B cell (primary cell): ENCODE measurements around the gene ARMH3. TPM values are rescaled to one million over a fixed set of nuclear protein-coding genes. Genes with fewer than 3 reads are reported as not detected.

Experiments used
- ATAC-seq: fragments of 200-7000 bp; cut with Tn5 transposase; one replicate; pipeline ENCODE4 v1.10.0; 2021; ENCODE audit warnings: low read depth, mild to moderate bottlenecking, moderate number of reproducible peaks, moderate library complexity
- CTCF ChIA-PET: fragments of 350-600 bp; sonication (Branson Sonifier 250); formaldehyde crosslinking; loops from one replicate; lab custom pipeline; 2021; ENCODE audit warnings: antibody characterized with exemption, inconsistent platforms; lab: Charles Lee
- POLR2A ChIA-PET: fragments of 350-600 bp; sonication (Branson Sonifier 250); formaldehyde crosslinking; loops from one replicate; lab custom pipeline; 2021; ENCODE audit warnings: antibody characterized with exemption; lab: Charles Lee
- DNase-seq: peaks from one replicate; pipeline ENCODE4 v3.0.0; 2013
- H2AFZ ChIP-seq: 2 replicates; pipeline ENCODE4 v1.6.1; 2012; ENCODE audit warnings: mild to moderate bottlenecking, low read depth, low read length; ENCODE audit not compliant: insufficient read depth, poor library complexity, severe bottlenecking
- H3K27ac ChIP-seq, 2 donors: 1 replicate in 1 of 2; 2 replicates in 1 of 2; pipeline ENCODE4 v1.5.1; 2012 to 2013; ENCODE audit warnings: low read length in 2 of 2, mild to moderate bottlenecking in 2 of 2, moderate library complexity in 1 of 2
- H3K27me3 ChIP-seq, 4 experiments: fragments of 200-600 bp in 1 of 4; sonication (generic) in 1 of 4; replicated peaks in 1 of 4; 1 replicate in 2 of 4; 2 replicates in 2 of 4; pipeline versions ENCODE4 v1.6.1 to v1.7.0; 2013 to 2016; ENCODE audit warnings: low read length in 3 of 4, mild to moderate bottlenecking in 2 of 4, mixed read lengths in 1 of 4, moderate library complexity in 1 of 4; ENCODE audit not compliant: insufficient read depth in 4 of 4, control insufficient read depth in 3 of 4; ENCODE audit errors: control extremely low read depth in 1 of 4
- H3K36me3 ChIP-seq, 2 experiments: replicated peaks in 1 of 2; 1 replicate in 1 of 2; 2 replicates in 1 of 2; pipeline versions ENCODE4 v1.6.1 to v1.7.1; 2013; ENCODE audit warnings: low read length in 1 of 2; ENCODE audit not compliant: insufficient read depth in 2 of 2, control insufficient read depth in 1 of 2; ENCODE audit errors: control extremely low read depth in 1 of 2, extremely low read depth in 1 of 2
- H3K4me1 ChIP-seq, 2 donors: fragments of 200-600 bp in 1 of 2; sonication (generic) in 1 of 2; 1 replicate in 1 of 2; 2 replicates in 1 of 2; pipeline versions ENCODE4 v1.5.1 to v1.6.1; 2013 to 2017; ENCODE audit warnings: low read length in 2 of 2; ENCODE audit not compliant: control insufficient read depth in 2 of 2, insufficient read depth in 2 of 2
- H3K4me2 ChIP-seq: replicated peaks from 2 replicates; pipeline ENCODE3; 2012; ENCODE audit warnings: mild to moderate bottlenecking, low read depth, low read length; ENCODE audit not compliant: poor library complexity, severe bottlenecking
- H3K4me3 ChIP-seq, 5 experiments: fragments of 200-600 bp in 1 of 5; sonication (generic) in 1 of 5; 1 replicate in 3 of 5; 2 replicates in 2 of 5; pipeline versions ENCODE4 v1.5.1 to v1.7.0; 2011 to 2016; ENCODE audit warnings: low read length in 4 of 5, mild to moderate bottlenecking in 4 of 5, low read depth in 2 of 5, control low read depth in 1 of 5, moderate library complexity in 1 of 5; ENCODE audit not compliant: insufficient read depth in 1 of 5; ENCODE audit errors: control extremely low read depth in 1 of 5, extremely low read depth in 1 of 5
- H3K79me2 ChIP-seq: fragments of 200-600 bp; sonication (generic); one replicate; pipeline ENCODE4 v1.6.0; 2016; ENCODE audit warnings: low read length; ENCODE audit not compliant: control insufficient read depth, insufficient read depth
- H3K9ac ChIP-seq: fragments of 200-600 bp; sonication (generic); 2 replicates; pipeline ENCODE4 v1.6.1; 2017; ENCODE audit warnings: mild to moderate bottlenecking, low read length, moderate library complexity
- H3K9me3 ChIP-seq, 3 donors: one replicate each; pipeline versions ENCODE4 v1.6.1 to v1.7.1; 2013; ENCODE audit warnings: low read length in 2 of 3; ENCODE audit not compliant: control insufficient read depth in 2 of 3, insufficient read depth in 1 of 3; ENCODE audit errors: control extremely low read depth in 1 of 3
- H4K20me1 ChIP-seq: 2 replicates; pipeline ENCODE4 v1.6.0; 2012; ENCODE audit warnings: mild to moderate bottlenecking, low read length; ENCODE audit not compliant: insufficient read depth, control insufficient read depth, poor library complexity, severe bottlenecking
- H3K27ac Mint-ChIP-seq: one replicate; pipeline ENCODE4 v1.8.0; 2021; ENCODE audit warnings: mixed read lengths
- H3K27me3 Mint-ChIP-seq: one replicate; pipeline ENCODE4 v1.8.0; 2021; ENCODE audit warnings: mixed read lengths
- H3K4me1 Mint-ChIP-seq: one replicate; pipeline ENCODE4 v1.8.0; 2021; ENCODE audit warnings: mixed read lengths
- H3K4me3 Mint-ChIP-seq: one replicate; pipeline ENCODE4 v1.8.0; 2021; ENCODE audit warnings: mixed read lengths
- H3K9me3 Mint-ChIP-seq: one replicate; pipeline ENCODE4 v1.8.0; 2022; ENCODE audit warnings: mixed read lengths; ENCODE audit not compliant: insufficient read depth
- CTCF ChIP-seq: fragments of 200-600 bp; IDR thresholded peaks from one replicate; pipeline ENCODE4 v1.8.0; 2022; ENCODE audit warnings: antibody characterized with exemption, mild to moderate bottlenecking
- EZH2 ChIP-seq: IDR thresholded peaks from 2 replicates; pipeline ENCODE4 v1.6.1; 2012; ENCODE audit warnings: borderline replicate concordance, low read depth, mild to moderate bottlenecking, moderate library complexity, low read length; ENCODE audit not compliant: insufficient read depth, poor library complexity, severe bottlenecking
- WGBS: methylation state at CpG from one replicate; pipeline ENCODE4 v1.1.5; 2013; ENCODE audit warnings: missing lambda C conversion rate; ENCODE audit not compliant: insufficient coverage; 5-methylcytosine and 5-hydroxymethylcytosine counted together
- intact Hi-C: fragments of 100-400 bp; cut with micrococcal nuclease; formaldehyde crosslinking; loops from one replicate; pipeline ENCODE4 v1.10.0; 2022
- polyA plus RNA-seq: library from polyadenylated mRNA; depleted of rRNA; stranded (reverse); fragments of >200 nt; gene quantifications from 2 replicates; pipeline ENCODE4 v1.2.3, GENCODE V29; 2012
- total RNA-seq, 2 donors: library from RNA; stranded (reverse); fragments of 120-200 nt in 1 of 2; gene quantifications; 1 replicate in 1 of 2; 2 replicates in 1 of 2; pipeline versions ENCODE4 v1.2.3 to v1.2.4, GENCODE V29; 2013 to 2022

ARMH3 gene
- total and polyA plus RNA-seq, 2 donors (not counting 1 experiment from before 2014, with no cell fraction given) = 33.4 to 40.7 TPM

- no peak overlapping the region for H2AFZ ChIP-seq
- peaks cover 41 to 66% of the 10 kb centered on the region in 2 donors for H3K4me1 ChIP-seq
- no peak overlapping the region for H3K4me2 ChIP-seq
- Mint-ChIP-seq H3K27ac (peak overlapping the region; percentile 2), H3K9me3 (no peaks in the 10 kb centered on the region), H3K4me1 (peaks cover 48% of the 10 kb centered on the region), H3K4me3 (no peak overlapping the region), H3K27me3 (no peaks in the 10 kb centered on the region)
- H3K27ac ChIP-seq = peak overlapping the region in 1 of 2 donors; percentile 89
- ATAC-seq (no peak), DNase-seq (no peak)
- 100% methylated on average over 1 of the region's 1 CpG for WGBS
- peaks cover 58% of the 10 kb centered on the region for H3K79me2 ChIP-seq
- CTCF ChIA-PET = interaction anchor here (0.6 to 15.2 kb wide), 4 partner anchors 8 to 240 kb away, joined by 3 to 581 read pairs (median 27); partner anchors contain the start of gene KCNIP2
- H3K4me3 ChIP-seq = no peak overlapping the region
- no peak overlapping the region for H3K9ac ChIP-seq
- TF ChIP-seq EZH2 (no peak), CTCF (no peak)
- no peaks in the 10 kb centered on the region for H3K9me3 ChIP-seq
- intact Hi-C loops = loop anchor here (5.0 kb wide), 2 partner anchors 669 to 814 kb away; partner anchors contain the start of genes ACTR1A and SUFU
- H3K36me3 ChIP-seq = no peaks in the 10 kb centered on the region
- POLR2A ChIA-PET = interaction anchor here (7.1 kb wide), 1 partner anchor 16 kb away, joined by 102 read pairs; the partner anchor contains the start of gene OGA
- H4K20me1 ChIP-seq = peaks cover 46% of the 10 kb centered on the region
- no peaks in the 10 kb centered on the region for H3K27me3 ChIP-seq
Measured at GRCh38 chr10:101833466-101833865, 222.5 kb downstream of the ARMH3 start.

- H3K27me3 Mint-ChIP-seq = no peaks in the 10 kb centered on the region
- ChIA-PET CTCF (interaction anchor here (0.8 to 15.2 kb wide), 5 partner anchors 9 to 241 kb away, joined by 3 to 581 read pairs (median 3); partner anchors contain the start of gene KCNIP2), POLR2A (interaction anchor here (0.6 to 7.1 kb wide), 3 partner anchors 15 to 318 kb away, joined by 4 to 102 read pairs (median 9); partner anchors contain the start of gene OGA)
- H3K4me3 Mint-ChIP-seq = no peak overlapping the region
- Histone ChIP-seq H3K4me1 (peaks cover 41 to 66% of the 10 kb centered on the region in 2 donors), H2AFZ (no peak overlapping the region), H3K36me3 (peaks cover 0 to 7% of the 10 kb centered on the region in 2 experiments), H3K9ac (no peak overlapping the region), H3K79me2 (peaks cover 49% of the 10 kb centered on the region), H4K20me1 (peaks cover 44% of the 10 kb centered on the region), H3K4me3 (no peak overlapping the region), H3K9me3 (no peaks in the 10 kb centered on the region), H3K27ac (peak overlapping the region; percentile 89 to 96), H3K27me3 (no peaks in the 10 kb centered on the region), H3K4me2 (peak overlapping the region; percentile 91)
- DNase-seq (peak; percentile 19), ATAC-seq (no peak)
- no peak overlapping the region for H3K27ac Mint-ChIP-seq
- intact Hi-C loops = loop anchor here (5.0 kb wide), 2 partner anchors 670 to 815 kb away; partner anchors contain the start of genes ACTR1A and SUFU
- TF ChIP-seq CTCF = no peak
- TF ChIP-seq EZH2 = no peak
- peaks cover 50% of the 10 kb centered on the region for H3K4me1 Mint-ChIP-seq
- no peaks in the 10 kb centered on the region for H3K9me3 Mint-ChIP-seq
- WGBS = 95% methylated on average over 4 of the region's 4 CpGs
Measured at GRCh38 chr10:101832325-101832771, 223.6 kb downstream of the ARMH3 start.
